C1 segment of cervical spinal cord (tissue), 14 donors: ENCODE measurements around the gene SLC66A3.

Experiments
- DNase-seq, 14 donors: peaks; one replicate each; lab custom pipeline; 2025; lab: John Stamatoyannopoulos, UW

SLC66A3 gene

GRCh38 chr2:11213975-11214374, 58.7 kb downstream of the SLC66A3 start:
- no peak for DNase-seq

- no peak for DNase-seq
Observed at GRCh38 chr2:11214770-11215169, 59.5 kb downstream of the SLC66A3 start.

- no peak for DNase-seq
Observed at GRCh38 chr2:11215407-11215806, 60.1 kb downstream of the SLC66A3 start.

- no peak for DNase-seq
Observed at GRCh38 chr2:11220445-11220844, 65.2 kb downstream of the SLC66A3 start.

GRCh38 chr2:11222845-11223244, 67.6 kb downstream of the SLC66A3 start:
- no peak for DNase-seq

GRCh38 chr2:11224887-11225286, 69.6 kb downstream of the SLC66A3 start:
- no peak for DNase-seq

- DNase-seq: no peak
Observed at GRCh38 chr2:11227595-11227994, 72.3 kb downstream of the SLC66A3 start.
